HG03097 (cell line): ENCODE results near the gene SMIM41.

Experiments
- ATAC-seq: cut with Tn5 transposase; IDR thresholded peaks from one replicate; pipeline ENCODE4 v1.9.1; 2021; ENCODE audit not compliant: unreplicated experiment, low FRiP score

The SMIM41 gene

GRCh38 chr12:52119398-52120254 lies 40.1 kb downstream of the SMIM41 start:
- ATAC-seq, result peak; percentile 30

GRCh38 chr12:52120951-52121823 lies 41.7 kb downstream of the SMIM41 start:
- ATAC-seq, result no peak

- ATAC-seq, result no peak
Measured at GRCh38 chr12:52121824-52122539, 42.5 kb downstream of the SMIM41 start.

GRCh38 chr12:52122540-52122871 lies 43.0 kb downstream of the SMIM41 start:
- ATAC-seq, result no peak

- ATAC-seq, result no peak
Measured at GRCh38 chr12:52122904-52123303, 43.4 kb downstream of the SMIM41 start.

GRCh38 chr12:52123487-52124186 lies 44.1 kb downstream of the SMIM41 start:
- no peak for ATAC-seq

GRCh38 chr12:52125476-52125900 lies 46.0 kb downstream of the SMIM41 start:
- no peak for ATAC-seq

GRCh38 chr12:52126050-52126604 lies 46.6 kb downstream of the SMIM41 start:
- ATAC-seq, result no peak

- ATAC-seq, result no peak
Measured at GRCh38 chr12:52126605-52127578, 47.4 kb downstream of the SMIM41 start.

GRCh38 chr12:52127683-52128450 lies 48.4 kb downstream of the SMIM41 start:
- no peak for ATAC-seq

GRCh38 chr12:52130711-52131110 lies 51.2 kb downstream of the SMIM41 start:
- ATAC-seq, result no peak

- no peak for ATAC-seq
Measured at GRCh38 chr12:52132754-52133161, 53.3 kb downstream of the SMIM41 start.

GRCh38 chr12:52137746-52138145 lies 58.2 kb downstream of the SMIM41 start:
- no peak for ATAC-seq

GRCh38 chr12:52139147-52139546 lies 59.6 kb downstream of the SMIM41 start:
- no peak for ATAC-seq

- no peak for ATAC-seq
Measured at GRCh38 chr12:52139579-52140062, 60.1 kb downstream of the SMIM41 start.

GRCh38 chr12:52141306-52141705 lies 61.8 kb downstream of the SMIM41 start:
- ATAC-seq, result no peak

GRCh38 chr12:52141875-52142274 lies 62.4 kb downstream of the SMIM41 start:
- no peak for ATAC-seq

- no peak for ATAC-seq
Measured at GRCh38 chr12:52142431-52142830, 62.9 kb downstream of the SMIM41 start.
